Mucosa of descending colon (tissue), 3 donors: Measurements from ENCODE around the gene SLC1A7. TPM values are rescaled to one million over a fixed set of nuclear protein-coding genes. Genes with fewer than 3 reads are reported as not detected.

Source experiments
- ATAC-seq: fragments of 200-7000 bp; cut with Tn5 transposase; one replicate; pipeline ENCODE4 v1.9.1; 2020; ENCODE audit warnings: mild to moderate bottlenecking, moderate library complexity
- DNase-seq, 3 donors: peaks; one replicate each; pipeline ENCODE4 v3.0.0-alpha.2; 2020
- H3K36me3 ChIP-seq: fragments of 200-600 bp; one replicate; pipeline ENCODE4 v1.8.0; 2021; ENCODE audit warnings: low read depth, mild to moderate bottlenecking
- H3K4me1 ChIP-seq: fragments of 200-600 bp; one replicate; pipeline ENCODE4 v1.8.0; 2021; ENCODE audit warnings: low read depth, mild to moderate bottlenecking
- H3K4me3 ChIP-seq: fragments of 200-600 bp; one replicate; pipeline ENCODE4 v1.8.0; 2021; ENCODE audit warnings: mild to moderate bottlenecking
- H3K9me3 ChIP-seq: fragments of 200-600 bp; one replicate; pipeline ENCODE4 v1.8.0; 2021; ENCODE audit warnings: mild to moderate bottlenecking
- CTCF ChIP-seq: fragments of 200-600 bp; IDR thresholded peaks from one replicate; pipeline ENCODE4 v1.8.0; 2022; ENCODE audit warnings: antibody characterized with exemption, mild to moderate bottlenecking
- intact Hi-C, 2 donors: fragments of 100-400 bp; cut with DNase I in 1 of 2; cut with micrococcal nuclease in 1 of 2; formaldehyde crosslinking; loops; one replicate each; pipeline versions ENCODE4 v1.11.0 to v1.11.1; 2022; cut with DNase I, micrococcal nuclease
- total RNA-seq, 3 donors: library from RNA; stranded (reverse); fragmentation: NEBNext Ultra II Directional in 2 of 3; extraction: Animal tissue kit (Norgen Biotek cat#: 25700) in 2 of 3; gene quantifications; one replicate each; pipeline versions ENCODE4 v1.2.1 to v1.2.4, GENCODE V29; 2021 to 2023
- donor health status: DM: no; HTN: no; CAD: no; lungs with moderate emphysema.
- donor health status: DM: no; HTN: no; CAD: no.
- donor health status: DM: no; HTN: yes; CAD: no.

The SLC1A7 gene
- total RNA-seq, 3 donors from 2014 or later, result 0.72 to 0.98 (median 0.93) TPM

- Histone ChIP-seq H3K4me3 (no peak overlapping the region), H3K4me1 (no peaks in the 10 kb centered on the region), H3K9me3 (no peaks in the 10 kb centered on the region), H3K36me3 (no peaks in the 10 kb centered on the region)
- ATAC-seq, result no peak
- intact Hi-C loops, result no loop called here
- no peak for DNase-seq
- TF ChIP-seq CTCF, result no peak
Measured at GRCh38 chr1:53148123-53148522, 5.7 kb upstream of the SLC1A7 start.

- intact Hi-C loops, result no loop called here
- Histone ChIP-seq H3K4me3 (no peak overlapping the region), H3K4me1 (no peaks in the 10 kb centered on the region), H3K9me3 (no peaks in the 10 kb centered on the region), H3K36me3 (no peaks in the 10 kb centered on the region)
- ATAC-seq, result no peak
- no peak for DNase-seq
- no peak for TF ChIP-seq CTCF
Measured at GRCh38 chr1:53147174-53147573, 4.7 kb upstream of the SLC1A7 start.

GRCh38 chr1:53145942-53146708 is 3.7 kb upstream of the SLC1A7 start:
- intact Hi-C loops, result no loop called here
- Histone ChIP-seq H3K9me3 (no peaks in the 10 kb centered on the region), H3K4me3 (no peak overlapping the region), H3K36me3 (no peaks in the 10 kb centered on the region), H3K4me1 (no peaks in the 10 kb centered on the region)
- no peak for TF ChIP-seq CTCF
- ATAC-seq (peak; percentile 79), DNase-seq (peak; percentile 24 to 73 (median 47))

GRCh38 chr1:53145619-53145941 is 3.1 kb upstream of the SLC1A7 start:
- no peak for ATAC-seq
- H3K36me3 ChIP-seq, result no peaks in the 10 kb centered on the region
- TF ChIP-seq CTCF, result no peak
- H3K4me3 ChIP-seq, result no peak overlapping the region
- H3K4me1 ChIP-seq, result no peaks in the 10 kb centered on the region
- intact Hi-C loops, result no loop called here
- H3K9me3 ChIP-seq, result no peaks in the 10 kb centered on the region
- no peak for DNase-seq

GRCh38 chr1:53145051-53145600 is 2.7 kb upstream of the SLC1A7 start:
- ATAC-seq (no peak), DNase-seq (no peak)
- no peak for TF ChIP-seq CTCF
- H3K4me1 ChIP-seq, result no peaks in the 10 kb centered on the region
- intact Hi-C loops, result no loop called here
- no peaks in the 10 kb centered on the region for H3K36me3 ChIP-seq
- no peaks in the 10 kb centered on the region for H3K9me3 ChIP-seq
- H3K4me3 ChIP-seq, result no peak overlapping the region
